DOHH2 (cell line): ENCODE measurements around the gene RAPGEF3.
A peak's percentile ranks its signal among the peaks of the same experiment; 100 is the strongest.

Experiments used
- H3F3A ChIP-seq: fragments of 200-600 bp; sonication (generic), shearing (Covaris generic); 2 replicates; pipeline ENCODE4 v1.6.0; 2016; ENCODE audit warnings: antibody characterized with exemption, mild to moderate bottlenecking; ENCODE audit not compliant: control insufficient read depth, insufficient read depth
- H3K27ac ChIP-seq: fragments of 200-600 bp; sonication (generic); 2 replicates; pipeline ENCODE4 v1.5.1; 2014; ENCODE audit warnings: low read depth, mild to moderate bottlenecking, low read length, moderate library complexity
- H3K27me3 ChIP-seq: fragments of 200-600 bp; sonication (generic); 2 replicates; pipeline ENCODE4 v1.6.1; 2014; ENCODE audit warnings: mild to moderate bottlenecking, low read length, mixed read lengths; ENCODE audit not compliant: control insufficient read depth
- H3K36me3 ChIP-seq: fragments of 200-600 bp; sonication (generic); 2 replicates; pipeline ENCODE4 v1.6.1; 2014; ENCODE audit warnings: mild to moderate bottlenecking, low read length, moderate library complexity, mixed read lengths; ENCODE audit not compliant: control insufficient read depth
- H3K4me1 ChIP-seq: fragments of 200-600 bp; sonication (generic); 2 replicates; pipeline ENCODE4 v1.6.1; 2014; ENCODE audit warnings: mild to moderate bottlenecking, low read length, mixed read lengths; ENCODE audit not compliant: control insufficient read depth
- H3K4me2 ChIP-seq: fragments of 200-600 bp; sonication (generic); 2 replicates; pipeline ENCODE4 v1.6.0; 2014; ENCODE audit warnings: mild to moderate bottlenecking, low read length, moderate library complexity
- H3K4me3 ChIP-seq: fragments of 200-600 bp; sonication (generic); 2 replicates; pipeline ENCODE4 v1.5.1; 2014; ENCODE audit warnings: mild to moderate bottlenecking, low read length, mixed read lengths
- H3K79me2 ChIP-seq: fragments of 200-600 bp; sonication (generic); 2 replicates; pipeline ENCODE4 v1.6.1; 2014; ENCODE audit warnings: mild to moderate bottlenecking, low read length, mixed read lengths; ENCODE audit not compliant: control insufficient read depth
- H3K9me2 ChIP-seq: fragments of 200-600 bp; sonication (generic); replicated peaks from 2 replicates; pipeline ENCODE4 v1.6.1; 2014; ENCODE audit warnings: mild to moderate bottlenecking, low read length, mixed read lengths; ENCODE audit not compliant: control insufficient read depth
- H3K9me3 ChIP-seq: fragments of 200-600 bp; sonication (generic); 2 replicates; pipeline ENCODE4 v1.6.1; 2014; ENCODE audit warnings: antibody characterized with exemption, low read length, mixed read lengths; ENCODE audit not compliant: control insufficient read depth, insufficient read depth
- H4K20me1 ChIP-seq: fragments of 200-600 bp; sonication (generic); 2 replicates; pipeline ENCODE4 v1.6.0; 2014; ENCODE audit warnings: low read depth, mild to moderate bottlenecking, antibody characterized with exemption, low read length, moderate library complexity; ENCODE audit not compliant: control insufficient read depth, insufficient read depth
- EZH2phosphoT487 ChIP-seq: fragments of 200-600 bp; sonication (generic); IDR thresholded peaks from 2 replicates; pipeline ENCODE4 v1.6.1; 2017; ENCODE audit warnings: borderline replicate concordance, mild to moderate bottlenecking, antibody characterized with exemption, low read length, moderate library complexity, mixed read lengths
- TF ChIP-seq, protein P1 (sequence below): fragments of 200-600 bp; sonication (generic); IDR thresholded peaks from one replicate; pipeline ENCODE4 v1.5.1; 2014; ENCODE audit warnings: antibody characterized with exemption, mild to moderate bottlenecking, low read depth, low read length; ENCODE audit not compliant: poor library complexity, severe bottlenecking

RAPGEF3 gene

DNA sequence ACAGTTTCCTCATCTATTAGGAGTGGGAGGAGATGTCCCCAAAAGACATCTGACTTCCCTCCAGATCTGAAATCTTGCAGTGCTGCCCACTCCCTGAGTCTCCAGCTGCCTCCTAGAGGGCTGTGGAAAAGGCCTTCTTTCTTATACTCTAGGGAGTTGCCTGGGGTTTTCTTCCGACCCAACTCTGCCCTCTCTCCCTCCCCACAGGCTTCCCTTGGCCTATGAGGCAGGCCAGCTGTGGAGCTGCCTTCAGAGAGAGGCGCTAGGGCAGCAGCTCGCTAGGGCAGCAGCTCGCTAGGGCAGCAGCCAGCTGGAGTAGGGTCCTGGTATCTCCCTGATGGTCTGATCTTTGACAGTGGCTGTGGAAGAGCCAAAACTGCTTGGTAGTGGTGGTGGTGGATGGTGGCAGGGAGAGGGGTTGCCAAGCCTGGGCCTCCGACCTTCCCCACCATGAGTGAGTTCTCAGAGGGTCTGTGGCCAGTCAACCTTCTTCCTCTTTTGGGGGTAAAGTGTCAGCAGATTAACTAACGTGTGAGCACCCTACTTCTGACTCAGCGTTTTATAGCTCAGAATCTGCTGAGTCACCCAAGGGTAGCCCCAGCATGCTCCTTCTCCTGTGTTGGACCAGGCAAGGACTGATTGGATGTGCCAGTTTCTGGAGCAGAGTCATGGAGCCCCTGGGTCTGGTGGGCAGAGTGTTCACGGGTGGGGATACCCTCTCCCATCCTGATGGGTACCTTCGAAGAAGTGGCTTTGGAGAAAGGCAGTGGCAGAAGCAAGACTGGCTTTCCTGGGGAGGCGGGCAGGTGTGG lies 16.6 kb upstream of the RAPGEF3 start:
- H3K4me3 ChIP-seq, result no peak overlapping the region
- H3K9me2 ChIP-seq, result no peaks in the 10 kb centered on the region
- peaks cover 45% of the 10 kb centered on the region for H3K4me1 ChIP-seq
- H3K36me3 ChIP-seq, result no peaks in the 10 kb centered on the region
- H3K27me3 ChIP-seq, result peaks cover 10% of the 10 kb centered on the region
- H3K27ac ChIP-seq, result no peak overlapping the region
- no peaks in the 10 kb centered on the region for H3K9me3 ChIP-seq
- no peak overlapping the region for H3K4me2 ChIP-seq
- TF ChIP-seq EZH2phosphoT487, result no peak
- TF ChIP-seq, protein P1, sequence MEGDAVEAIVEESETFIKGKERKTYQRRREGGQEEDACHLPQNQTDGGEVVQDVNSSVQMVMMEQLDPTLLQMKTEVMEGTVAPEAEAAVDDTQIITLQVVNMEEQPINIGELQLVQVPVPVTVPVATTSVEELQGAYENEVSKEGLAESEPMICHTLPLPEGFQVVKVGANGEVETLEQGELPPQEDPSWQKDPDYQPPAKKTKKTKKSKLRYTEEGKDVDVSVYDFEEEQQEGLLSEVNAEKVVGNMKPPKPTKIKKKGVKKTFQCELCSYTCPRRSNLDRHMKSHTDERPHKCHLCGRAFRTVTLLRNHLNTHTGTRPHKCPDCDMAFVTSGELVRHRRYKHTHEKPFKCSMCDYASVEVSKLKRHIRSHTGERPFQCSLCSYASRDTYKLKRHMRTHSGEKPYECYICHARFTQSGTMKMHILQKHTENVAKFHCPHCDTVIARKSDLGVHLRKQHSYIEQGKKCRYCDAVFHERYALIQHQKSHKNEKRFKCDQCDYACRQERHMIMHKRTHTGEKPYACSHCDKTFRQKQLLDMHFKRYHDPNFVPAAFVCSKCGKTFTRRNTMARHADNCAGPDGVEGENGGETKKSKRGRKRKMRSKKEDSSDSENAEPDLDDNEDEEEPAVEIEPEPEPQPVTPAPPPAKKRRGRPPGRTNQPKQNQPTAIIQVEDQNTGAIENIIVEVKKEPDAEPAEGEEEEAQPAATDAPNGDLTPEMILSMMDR, result no peak
- H4K20me1 ChIP-seq, result no peaks in the 10 kb centered on the region
- H3K79me2 ChIP-seq, result peaks cover 6% of the 10 kb centered on the region
- peaks cover 5% of the 10 kb centered on the region; the same call in 1 of the 2 replicates for H3F3A ChIP-seq

DNA sequence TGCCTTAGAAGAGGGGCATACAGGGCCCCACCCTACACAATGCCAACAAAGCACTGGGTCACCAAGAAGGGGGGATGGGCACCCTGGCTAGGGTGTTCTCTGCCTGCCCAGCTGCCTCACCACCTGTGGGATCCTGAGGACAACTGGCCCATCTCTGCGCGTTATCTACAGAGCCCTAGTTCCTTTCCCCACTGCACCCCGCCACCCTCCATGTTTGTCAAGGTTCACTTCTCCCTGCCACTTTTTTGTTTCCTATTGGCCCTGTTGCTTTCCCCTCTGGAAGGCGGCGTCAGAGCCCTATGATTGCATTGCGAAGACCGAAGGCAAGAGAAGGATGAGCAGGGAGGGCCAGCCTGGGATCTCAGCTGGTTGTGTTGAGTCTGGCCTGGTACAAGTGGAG lies 16.0 kb upstream of the RAPGEF3 start:
- no peaks in the 10 kb centered on the region for H3K9me2 ChIP-seq
- no peaks in the 10 kb centered on the region for H3K36me3 ChIP-seq
- no peak overlapping the region for H3K4me3 ChIP-seq
- TF ChIP-seq, protein P1, result no peak
- no peak for TF ChIP-seq EZH2phosphoT487
- 0 out of 2 replicates have a peak, but pooled peaks cover under 1% of the 10 kb centered on the region for H3F3A ChIP-seq
- H3K79me2 ChIP-seq, result peaks cover 6% of the 10 kb centered on the region
- H3K4me2 ChIP-seq, result no peak overlapping the region; the same call in 1 of the 2 replicates
- H3K4me1 ChIP-seq, result peaks cover 39% of the 10 kb centered on the region
- no peaks in the 10 kb centered on the region for H3K9me3 ChIP-seq
- H4K20me1 ChIP-seq, result no peaks in the 10 kb centered on the region
- no peak overlapping the region for H3K27ac ChIP-seq
- peaks cover 11% of the 10 kb centered on the region for H3K27me3 ChIP-seq

- H3K9me3 ChIP-seq, result no peaks in the 10 kb centered on the region
- H3K4me1 ChIP-seq, result peaks cover 34% of the 10 kb centered on the region
- no peak overlapping the region for H3K27ac ChIP-seq
- no peaks in the 10 kb centered on the region for H3K36me3 ChIP-seq
- H3K4me3 ChIP-seq, result peak overlapping the region; percentile 92
- TF ChIP-seq, protein P1, result no peak
- no peak for TF ChIP-seq EZH2phosphoT487
- no peaks in the 10 kb centered on the region for H3K9me2 ChIP-seq
- H4K20me1 ChIP-seq, result no peaks in the 10 kb centered on the region
- H3K79me2 ChIP-seq, result peaks cover 6% of the 10 kb centered on the region
- H3F3A ChIP-seq, result no peaks in the 10 kb centered on the region
- H3K27me3 ChIP-seq, result peaks cover 16% of the 10 kb centered on the region
- peak overlapping the region; percentile 96 for H3K4me2 ChIP-seq
Measured at GRCh38 chr12:47773858-47774580, 15.3 kb upstream of the RAPGEF3 start.
